Neural cell (in vitro differentiated cells): ENCODE measurements around the gene PTPRT. TPM values are rescaled to one million over a fixed set of nuclear protein-coding genes. Genes with fewer than 3 reads are reported as not detected.

Source experiments
- H2AFZ ChIP-seq: fragments of 200-600, 300-800 bp; sonication (generic), shearing (Covaris generic); 2 replicates; pipeline ENCODE4 v1.6.0; 2014; ENCODE audit warnings: low read depth, mild to moderate bottlenecking, antibody characterized with exemption, low read length, moderate library complexity
- H3F3A ChIP-seq: fragments of 200-600 bp; shearing (Covaris generic); 2 replicates; pipeline ENCODE4 v1.6.1; 2016; ENCODE audit warnings: mild to moderate bottlenecking, moderate library complexity, mixed read lengths, antibody characterized with exemption, low read length; ENCODE audit not compliant: insufficient read depth, poor library complexity, severe bottlenecking
- H3K27ac ChIP-seq: fragments of 200-600, 300-800 bp; sonication (generic), shearing (Covaris generic); 2 replicates; pipeline ENCODE4 v1.5.1; 2014; ENCODE audit warnings: mild to moderate bottlenecking, low read length, moderate library complexity
- H3K27me3 ChIP-seq: fragments of 300-800, 200-600 bp; sonication (generic), shearing (Covaris generic); 2 replicates; pipeline ENCODE4 v1.6.0; 2014; ENCODE audit warnings: mild to moderate bottlenecking, low read depth, low read length, moderate library complexity; ENCODE audit not compliant: insufficient read depth
- H3K36me3 ChIP-seq: fragments of 300-800, 200-600 bp; sonication (generic), shearing (Covaris generic); 2 replicates; pipeline ENCODE4 v1.5.1; 2014; ENCODE audit warnings: mild to moderate bottlenecking, antibody characterized with exemption, low read length, moderate library complexity; ENCODE audit not compliant: insufficient read depth
- H3K4me2 ChIP-seq: fragments of 300-800, 200-600 bp; sonication (generic), shearing (Covaris generic); 2 replicates; pipeline ENCODE4 v1.6.0; 2014; ENCODE audit warnings: mild to moderate bottlenecking, low read length
- H3K4me3 ChIP-seq: fragments of 300-800, 200-600 bp; sonication (generic), shearing (Covaris generic); 2 replicates; pipeline ENCODE4 v1.5.1; 2014; ENCODE audit warnings: mild to moderate bottlenecking, low read length, moderate library complexity
- H3K79me2 ChIP-seq: fragments of 200-600 bp; shearing (Covaris generic); replicated peaks from 2 replicates; pipeline ENCODE4 v1.6.0; 2014; ENCODE audit warnings: mild to moderate bottlenecking, low read length, moderate library complexity; ENCODE audit not compliant: insufficient read depth
- H3K9ac ChIP-seq: fragments of 300-800, 200-600 bp; sonication (generic), shearing (Covaris generic); 2 replicates; pipeline ENCODE4 v1.6.1; 2016; ENCODE audit warnings: mild to moderate bottlenecking, low read length, mixed read lengths
- H3K9me2 ChIP-seq: fragments of 200-600 bp; shearing (Covaris generic); 2 replicates; pipeline ENCODE4 v1.6.1; 2016; ENCODE audit warnings: mild to moderate bottlenecking, low read length, mixed read lengths; ENCODE audit not compliant: insufficient read depth
- H3K9me3 ChIP-seq: fragments of 200-600, 300-800 bp; sonication (generic), shearing (Covaris generic); 2 replicates; pipeline ENCODE4 v1.6.1; 2016; ENCODE audit warnings: mild to moderate bottlenecking, mixed run types, low read length, moderate library complexity, mixed read lengths
- H4K20me1 ChIP-seq: fragments of 200-600 bp; shearing (Covaris generic); 2 replicates; pipeline ENCODE4 v1.6.1; 2016; ENCODE audit warnings: mild to moderate bottlenecking, mixed run types; ENCODE audit not compliant: insufficient read depth
- CTCF ChIP-seq: fragments of 450-650 bp; IDR thresholded peaks from 2 replicates; pipeline ENCODE4 v1.5.1; 2014; ENCODE audit warnings: antibody characterized with exemption, mild to moderate bottlenecking, moderate library complexity; ENCODE audit not compliant: poor library complexity, severe bottlenecking
- EP300 ChIP-seq: fragments of 450-650 bp; conservative IDR thresholded peaks from 2 replicates; pipeline ENCODE4 v1.6.1; 2014; ENCODE audit warnings: antibody characterized with exemption, mild to moderate bottlenecking, moderate library complexity; ENCODE audit not compliant: poor library complexity, severe bottlenecking
- EZH2 ChIP-seq: fragments of 200-600, 300-800 bp; shearing (Covaris generic), sonication (generic); IDR thresholded peaks from 2 replicates; pipeline ENCODE4 v1.6.1; 2014; ENCODE audit warnings: antibody characterized with exemption, low read length, borderline replicate concordance, mild to moderate bottlenecking; ENCODE audit not compliant: insufficient read depth, poor library complexity, severe bottlenecking
- MXI1 ChIP-seq: fragments of 450-650 bp; conservative IDR thresholded peaks from 2 replicates; pipeline ENCODE4 v1.6.1; 2014; ENCODE audit warnings: antibody characterized with exemption, mild to moderate bottlenecking; ENCODE audit not compliant: poor library complexity, severe bottlenecking
- POLR2AphosphoS5 ChIP-seq: IDR thresholded peaks from 2 replicates; pipeline ENCODE4 v1.6.1; 2012
- RAD21 ChIP-seq: fragments of 450-650 bp; conservative IDR thresholded peaks from 2 replicates; pipeline ENCODE4 v1.6.1; 2014; ENCODE audit warnings: antibody characterized with exemption, mild to moderate bottlenecking, moderate library complexity
- REST ChIP-seq: IDR thresholded peaks from 2 replicates; pipeline ENCODE4 v1.6.1; 2012; ENCODE audit warnings: borderline replicate concordance
- SMC3 ChIP-seq: fragments of 450-650 bp; conservative IDR thresholded peaks from 2 replicates; pipeline ENCODE4 v1.6.1; 2014; ENCODE audit warnings: antibody characterized with exemption, mild to moderate bottlenecking, moderate library complexity; ENCODE audit not compliant: poor library complexity
- TAF1 ChIP-seq: IDR thresholded peaks from 2 replicates; pipeline ENCODE4 v1.6.1; 2012; ENCODE audit warnings: low read depth
- polyA plus RNA-seq: library from polyadenylated mRNA; depleted of rRNA; stranded (reverse); fragments of >200 nt; gene quantifications from 2 replicates; pipeline ENCODE4 v1.2.3, GENCODE V29; 2014

The PTPRT gene
- polyA plus RNA-seq, 1 donor from 2014 or later, result 9.2 TPM

GRCh38 chr20:43238266-43238665, 48.6 kb upstream of the PTPRT start:
- H3F3A ChIP-seq, result no peaks in the 10 kb centered on the region
- no peak overlapping the region for H3K9ac ChIP-seq
- H3K27me3 ChIP-seq, result no peaks in the 10 kb centered on the region
- no peak for TF ChIP-seq CTCF
- no peak for TF ChIP-seq EZH2
- no peak for TF ChIP-seq POLR2AphosphoS5
- TF ChIP-seq TAF1, result no peak
- no peak for TF ChIP-seq RAD21
- TF ChIP-seq REST, result no peak
- no peak for TF ChIP-seq MXI1
- no peak for TF ChIP-seq EP300
- TF ChIP-seq SMC3, result no peak
- H3K27ac ChIP-seq, result no peak overlapping the region
- no peaks in the 10 kb centered on the region for H3K9me3 ChIP-seq
- H3K4me2 ChIP-seq, result no peak overlapping the region
- no peaks in the 10 kb centered on the region for H3K79me2 ChIP-seq
- H2AFZ ChIP-seq, result no peak overlapping the region
- H3K36me3 ChIP-seq, result no peaks in the 10 kb centered on the region
- no peaks in the 10 kb centered on the region for H3K9me2 ChIP-seq
- H3K4me3 ChIP-seq, result no peak overlapping the region
- no peaks in the 10 kb centered on the region for H4K20me1 ChIP-seq

GRCh38 chr20:43237651-43238168, 48.0 kb upstream of the PTPRT start:
- no peak for TF ChIP-seq MXI1
- TF ChIP-seq EP300, result no peak
- TF ChIP-seq RAD21, result no peak
- TF ChIP-seq REST, result no peak
- no peak for TF ChIP-seq POLR2AphosphoS5
- no peak for TF ChIP-seq SMC3
- TF ChIP-seq CTCF, result no peak
- no peak for TF ChIP-seq TAF1
- TF ChIP-seq EZH2, result no peak
- no peak overlapping the region for H3K9ac ChIP-seq
- no peak overlapping the region for H3K27ac ChIP-seq
- no peak overlapping the region for H3K4me3 ChIP-seq
- no peaks in the 10 kb centered on the region for H3F3A ChIP-seq
- no peaks in the 10 kb centered on the region for H3K9me3 ChIP-seq
- no peaks in the 10 kb centered on the region for H4K20me1 ChIP-seq
- H3K79me2 ChIP-seq, result no peaks in the 10 kb centered on the region
- no peaks in the 10 kb centered on the region for H3K36me3 ChIP-seq
- no peaks in the 10 kb centered on the region for H3K27me3 ChIP-seq
- H2AFZ ChIP-seq, result no peak overlapping the region
- H3K4me2 ChIP-seq, result no peak overlapping the region
- H3K9me2 ChIP-seq, result no peaks in the 10 kb centered on the region
